Sigmoid colon (tissue), 7 donors: ENCODE measurements around the gene PRKACB. TPM values are rescaled to one million over a fixed set of nuclear protein-coding genes. Genes with fewer than 3 reads are reported as not detected.

Experiments
- DNase-seq: peaks from one replicate; pipeline ENCODE4 v3.0.0-alpha.2; 2019
- H3K27ac ChIP-seq, 4 donors: fragments of 200-600 bp; sonication (generic); one replicate each; pipeline ENCODE4 v1.5.1; 2016 to 2019; ENCODE audit warnings: mild to moderate bottlenecking in 1 of 4
- H3K27me3 ChIP-seq, 3 donors: fragments of 200-600 bp; sonication (generic); one replicate each; pipeline ENCODE4 v1.5.1; 2019; ENCODE audit warnings: mild to moderate bottlenecking in 1 of 3
- H3K36me3 ChIP-seq, 4 donors: fragments of 200-600 bp; sonication (generic); one replicate each; pipeline ENCODE4 v1.5.1; 2016 to 2019
- H3K4me1 ChIP-seq, 4 donors: fragments of 200-600 bp; sonication (generic); one replicate each; pipeline ENCODE4 v1.5.1; 2017 to 2019
- H3K4me3 ChIP-seq, 4 donors: fragments of 200-600 bp; sonication (generic); one replicate each; pipeline ENCODE4 v1.5.1; 2017 to 2019; ENCODE audit warnings: mild to moderate bottlenecking in 2 of 4, moderate library complexity in 1 of 4
- H3K9me3 ChIP-seq, 4 donors: fragments of 200-600 bp in 3 of 4; sonication (generic) in 3 of 4; one replicate each; pipeline versions ENCODE4 v1.5.1 to v1.6.1; 2013 to 2019
- CTCF ChIP-seq, 4 experiments: fragments of 450-650 bp in 3 of 4; fragments of 200-600 bp in 1 of 4; IDR thresholded peaks; one replicate each; pipeline ENCODE4 v1.5.1; 2016 to 2019; ENCODE audit warnings: antibody characterized with exemption in 4 of 4, mild to moderate bottlenecking in 3 of 4, moderate library complexity in 2 of 4
- EP300 ChIP-seq, 4 donors: sonication (generic); formaldehyde crosslinking; IDR thresholded peaks; one replicate each; pipeline ENCODE4 v1.6.1; 2017; ENCODE audit warnings: antibody characterized with exemption in 4 of 4
- POLR2A ChIP-seq, 2 donors: fragments of 450-650 bp; IDR thresholded peaks; one replicate each; pipeline ENCODE4 v1.6.1; 2016; ENCODE audit warnings: antibody characterized with exemption in 2 of 2, mild to moderate bottlenecking in 2 of 2, moderate library complexity in 2 of 2
- POLR2AphosphoS5 ChIP-seq, 4 donors: sonication (generic); formaldehyde crosslinking; IDR thresholded peaks; one replicate each; pipeline ENCODE4 v1.6.1; 2017; ENCODE audit warnings: antibody characterized with exemption in 4 of 4
- WGBS, 2 donors: extraction: QIAGEN DNeasy Blood & Tissue Kit; methylation state at CpG; one replicate each; pipeline ENCODE4 v1.1.7; 2013; 5-methylcytosine and 5-hydroxymethylcytosine counted together
- intact Hi-C: fragments of 100-400 bp; cut with DNase I; formaldehyde crosslinking; loops from one replicate; pipeline ENCODE4 v1.15.1; 2023
- polyA plus RNA-seq, 3 donors: library from polyadenylated mRNA; stranded (reverse); fragments of 200-250 nt; gene quantifications; one replicate each; pipeline ENCODE4 v1.2.3, GENCODE V29; 2013
- total RNA-seq, 4 donors: library from RNA; depleted of rRNA; stranded (reverse); fragments of >200 nt; gene quantifications; one replicate each; pipeline ENCODE4 v1.1.0, GENCODE V29; 2016
- donor health status: healthy with polysubstance abuse.
- donor health status: Bipolar disorder and iron deficiency.
- donor health status: healthy.

PRKACB gene
- total and polyA plus RNA-seq, 7 donors: 35.5 to 67.9 (median 55.6) TPM

GRCh38 chr1:84202126-84202525 is 58.1 kb downstream of the PRKACB start:
- no peaks in the 10 kb centered on the region for H3K4me1 ChIP-seq
- H3K36me3 ChIP-seq: peaks cover 0 to 42% (median 4%) of the 10 kb centered on the region in 4 donors
- no peak overlapping the region for H3K27ac ChIP-seq
- TF ChIP-seq CTCF (IDR thresholded peaks at IDR 0.05) (no peak), POLR2AphosphoS5 (IDR thresholded peaks at IDR 0.05) (no peak), EP300 (IDR thresholded peaks at IDR 0.05) (no peak), POLR2A (IDR thresholded peaks at IDR 0.05) (no peak)
- H3K9me3 ChIP-seq: no peaks in the 10 kb centered on the region
- H3K27me3 ChIP-seq: no peaks in the 10 kb centered on the region
- no peak overlapping the region for H3K4me3 ChIP-seq
- no peak for DNase-seq
- intact Hi-C loops: no loop called here

- H3K4me3 ChIP-seq: no peak overlapping the region
- intact Hi-C loops: no loop called here
- peaks cover 0 to 25% (median 4%) of the 10 kb centered on the region in 4 donors for H3K36me3 ChIP-seq
- 97 to 100% methylated on average over 1 of the region's 1 CpG for WGBS, 2 donors
- no peaks in the 10 kb centered on the region for H3K27me3 ChIP-seq
- TF ChIP-seq POLR2A (IDR thresholded peaks at IDR 0.05) (no peak), EP300 (IDR thresholded peaks at IDR 0.05) (no peak), POLR2AphosphoS5 (IDR thresholded peaks at IDR 0.05) (no peak), CTCF (IDR thresholded peaks at IDR 0.05) (no peak)
- H3K9me3 ChIP-seq: no peaks in the 10 kb centered on the region
- H3K27ac ChIP-seq: no peak overlapping the region
- DNase-seq: no peak
- no peaks in the 10 kb centered on the region for H3K4me1 ChIP-seq
Measured at GRCh38 chr1:84206375-84206774, 62.3 kb downstream of the PRKACB start.

- peaks cover 0 to 27% (median 4%) of the 10 kb centered on the region in 4 donors for H3K36me3 ChIP-seq
- H3K9me3 ChIP-seq: no peaks in the 10 kb centered on the region
- H3K27ac ChIP-seq: no peak overlapping the region
- no peak for TF ChIP-seq POLR2A (IDR thresholded peaks at IDR 0.05)
- TF ChIP-seq CTCF (IDR thresholded peaks at IDR 0.05): no peak
- no peak for TF ChIP-seq EP300 (IDR thresholded peaks at IDR 0.05)
- TF ChIP-seq POLR2AphosphoS5 (IDR thresholded peaks at IDR 0.05): no peak
- no peak overlapping the region for H3K4me3 ChIP-seq
- H3K27me3 ChIP-seq: no peaks in the 10 kb centered on the region
- no peaks in the 10 kb centered on the region for H3K4me1 ChIP-seq
- intact Hi-C loops: no loop called here
- no peak for DNase-seq
Measured at GRCh38 chr1:84208935-84209334, 64.9 kb downstream of the PRKACB start.

- no peak overlapping the region for H3K27ac ChIP-seq
- DNase-seq: no peak
- TF ChIP-seq POLR2AphosphoS5 (IDR thresholded peaks at IDR 0.05): no peak
- no peak for TF ChIP-seq EP300 (IDR thresholded peaks at IDR 0.05)
- no peak for TF ChIP-seq CTCF (IDR thresholded peaks at IDR 0.05)
- TF ChIP-seq POLR2A (IDR thresholded peaks at IDR 0.05): no peak
- H3K9me3 ChIP-seq: no peaks in the 10 kb centered on the region
- H3K36me3 ChIP-seq: peaks cover 0 to 21% (median 0%) of the 10 kb centered on the region in 4 donors
- intact Hi-C loops: no loop called here
- 92 to 95% methylated on average over 8 of the region's 8 CpGs for WGBS, 2 donors
- H3K4me3 ChIP-seq: no peak overlapping the region
- no peaks in the 10 kb centered on the region for H3K4me1 ChIP-seq
- H3K27me3 ChIP-seq: no peaks in the 10 kb centered on the region
Measured at GRCh38 chr1:84214115-84214956, 70.3 kb downstream of the PRKACB start.
